ENCODE results near the gene F3.

The F3 gene

GRCh38 chr1:94527447-94528031 lies 14.0 kb downstream of the F3 start:
- DNase-seq (ENCODE audit: low read depth): no peak

- no peak for DNase-seq (ENCODE audit: low read depth)
These were observed 15.2 kb downstream of the F3 start for GRCh38 chr1:94526152-94526980.

DNA sequence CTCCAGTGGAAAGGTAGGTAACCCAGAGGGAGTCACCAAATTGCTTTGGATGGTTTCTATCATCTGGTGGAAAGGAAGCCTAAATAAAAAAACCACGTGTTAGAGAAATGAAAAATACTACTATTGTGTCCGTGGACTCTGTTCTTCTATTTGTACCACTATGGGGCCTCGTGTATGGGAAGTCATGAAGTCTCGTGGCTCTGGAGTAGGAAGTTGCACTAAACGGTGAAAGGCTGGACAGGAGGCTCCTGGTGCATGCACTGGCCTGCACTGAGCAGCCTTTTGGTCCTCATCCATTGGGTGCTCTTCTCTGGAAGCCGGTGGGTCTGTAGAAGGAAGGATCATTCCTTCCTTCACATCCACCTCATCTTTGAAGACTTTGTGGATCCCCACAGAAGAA lies 17.0 kb downstream of the F3 start:
- no peak for DNase-seq (ENCODE audit: low read depth)

DNA sequence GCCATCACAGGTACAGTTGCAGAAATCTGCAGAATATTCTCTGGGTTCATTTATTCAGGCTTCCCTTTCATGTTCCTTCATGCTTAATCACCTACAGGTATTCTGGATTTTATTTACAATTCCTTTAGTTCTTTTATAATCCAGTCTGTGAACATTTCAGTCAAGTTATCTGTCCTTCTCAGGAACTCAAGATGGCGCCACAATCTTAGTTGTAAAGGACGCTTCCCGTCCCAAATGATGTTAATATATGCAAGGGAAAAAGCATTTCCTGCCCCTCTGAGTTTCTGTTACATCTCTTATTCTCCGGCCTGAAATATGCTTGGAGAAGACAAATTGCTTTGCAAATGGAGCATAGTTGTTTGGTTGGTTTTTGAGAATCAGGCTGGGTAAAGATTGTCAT lies 19.3 kb downstream of the F3 start:
- DNase-seq (ENCODE audit: low read depth): no peak

DNA sequence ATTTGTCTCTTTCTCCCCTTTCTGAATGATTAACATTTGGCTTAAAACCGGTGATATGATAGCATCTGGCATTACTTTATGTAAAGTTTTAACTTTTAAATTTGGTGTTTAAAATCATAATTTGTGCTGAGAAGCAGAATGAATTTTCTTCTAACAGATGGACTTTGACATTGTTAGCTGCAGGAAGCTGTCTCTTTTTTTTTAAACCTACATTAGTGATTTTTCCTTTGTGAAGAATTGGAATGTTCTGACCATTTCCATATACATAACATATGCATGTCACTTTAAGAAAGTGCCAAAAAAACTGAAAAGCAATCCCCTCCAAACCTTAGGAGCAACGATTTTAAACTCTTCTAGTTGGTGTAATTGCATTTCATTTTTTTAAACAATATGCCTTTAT lies 22.2 kb downstream of the F3 start:
- no peak for DNase-seq (ENCODE audit: low read depth)

DNA sequence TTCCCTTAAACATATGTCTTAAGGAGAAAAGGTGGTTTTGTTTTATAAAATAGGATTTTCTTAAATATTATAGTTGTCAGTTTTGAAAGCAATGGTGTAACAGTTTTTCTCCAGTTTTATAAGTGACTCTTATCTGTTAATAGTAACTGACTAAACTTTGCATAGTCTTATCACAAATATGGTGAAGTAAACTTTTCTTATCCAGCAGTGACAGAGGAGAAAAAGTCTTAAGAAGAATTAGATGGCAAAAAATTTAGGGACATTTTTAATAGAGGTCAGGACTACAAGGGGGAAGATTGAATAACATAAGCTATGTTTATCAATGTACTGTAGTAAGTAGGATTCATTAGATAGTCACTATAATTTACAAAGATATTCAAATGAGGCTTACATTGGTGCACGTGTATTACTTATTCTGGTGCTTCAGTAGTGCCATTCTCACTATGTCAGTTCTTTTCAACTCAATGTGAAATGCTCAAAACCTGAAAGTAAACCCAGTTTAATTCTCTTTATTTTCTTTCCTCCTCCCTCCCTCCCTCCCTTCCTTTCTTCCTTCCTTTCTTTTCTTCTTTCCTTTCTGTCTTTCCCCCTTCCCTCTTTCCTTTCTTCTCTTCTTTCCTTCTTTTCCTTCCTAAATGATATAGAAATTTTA lies 26.1 kb downstream of the F3 start:
- DNase-seq (ENCODE audit: low read depth): no peak

DNA sequence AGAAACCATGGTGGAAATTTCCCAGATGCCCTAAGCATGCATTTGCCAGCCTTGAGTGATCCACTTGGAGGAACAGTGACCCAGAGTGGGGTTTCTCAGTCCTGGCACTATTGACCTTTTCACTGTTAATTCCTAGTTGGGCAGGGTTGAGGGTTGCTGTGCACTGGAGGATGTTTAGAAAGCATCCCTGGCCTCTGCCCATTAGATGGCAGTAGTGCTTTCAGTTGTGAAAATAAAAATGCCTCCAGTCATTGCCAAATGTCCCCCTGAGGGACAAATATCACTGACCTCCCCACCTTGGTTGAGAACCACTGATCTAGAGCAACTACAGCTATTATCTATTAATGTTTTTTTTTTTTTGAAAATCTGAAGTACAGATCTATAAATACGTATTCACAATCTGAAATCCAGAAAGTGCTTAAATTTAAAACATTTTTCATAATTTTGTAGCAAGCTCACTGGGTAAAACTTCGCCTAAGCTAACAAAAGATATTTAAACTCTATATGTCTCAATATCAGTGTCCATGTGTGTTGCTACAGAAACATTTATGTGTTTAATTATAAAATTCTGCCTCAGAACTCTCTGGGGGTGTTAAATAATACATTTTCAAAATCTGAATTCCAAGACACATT lies 27.3 kb downstream of the F3 start:
- no peak for DNase-seq (ENCODE audit: low read depth)

DNA sequence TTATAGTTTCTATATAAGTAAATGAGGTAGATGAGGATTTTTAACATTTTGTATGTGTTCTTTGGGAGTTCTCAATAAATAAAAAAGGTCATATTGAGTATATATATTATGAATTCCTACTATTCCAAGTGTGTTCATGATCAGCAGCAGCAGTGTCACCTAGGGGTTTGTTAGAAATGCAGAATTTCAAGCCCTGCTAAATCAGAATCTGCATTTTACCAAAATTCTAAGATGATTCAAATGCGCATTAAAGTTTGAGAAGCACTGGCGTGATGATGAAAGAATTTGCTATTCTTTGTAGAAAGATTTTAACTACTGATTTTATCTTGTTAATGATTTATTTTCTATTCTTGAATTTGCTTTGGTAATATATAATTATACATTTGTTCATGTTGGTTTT lies 28.7 kb downstream of the F3 start:
- no peak for DNase-seq (ENCODE audit: low read depth)

- no peak for DNase-seq (ENCODE audit: low read depth)
These were observed 37.0 kb downstream of the F3 start for GRCh38 chr1:94504601-94505000.

DNA sequence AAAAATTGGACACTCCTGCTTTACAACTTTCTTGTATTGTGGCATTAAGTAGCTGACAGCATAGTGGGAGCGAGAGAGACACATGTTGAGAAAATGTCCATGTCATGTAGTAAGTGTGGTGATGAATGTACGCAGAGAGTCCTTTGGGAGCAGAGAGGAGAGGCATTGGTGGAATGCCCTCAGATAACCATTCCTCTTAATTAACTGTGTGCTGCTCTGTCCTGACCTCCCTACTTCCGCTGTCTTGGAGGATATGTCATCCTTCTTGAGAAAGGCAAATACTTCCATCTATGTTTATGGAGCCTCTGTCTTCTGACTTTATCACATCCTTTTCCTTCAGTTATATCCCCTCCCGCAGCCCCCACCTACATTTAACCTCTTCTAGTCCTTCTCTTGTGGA lies 38.4 kb downstream of the F3 start:
- no peak for DNase-seq (ENCODE audit: low read depth)

DNA sequence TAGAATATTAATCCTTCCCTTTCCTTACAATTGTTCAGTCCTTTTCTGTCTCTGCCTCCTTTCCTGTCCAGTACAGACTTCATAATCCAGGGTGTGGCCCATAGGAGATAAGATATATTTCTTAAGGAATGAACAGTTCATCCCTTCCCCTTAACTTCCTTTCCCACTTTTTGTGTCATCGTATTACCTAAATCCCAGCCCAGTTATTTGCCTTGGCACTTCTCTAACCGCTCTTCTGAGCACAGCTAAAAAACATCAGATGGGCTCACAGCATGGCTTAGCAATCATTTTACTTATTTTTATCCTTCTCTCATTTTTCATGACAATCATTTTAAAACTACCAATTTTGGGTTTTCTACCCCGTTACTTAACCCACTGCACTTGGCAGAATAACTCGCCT lies 39.6 kb downstream of the F3 start:
- no peak for DNase-seq (ENCODE audit: low read depth)

DNA sequence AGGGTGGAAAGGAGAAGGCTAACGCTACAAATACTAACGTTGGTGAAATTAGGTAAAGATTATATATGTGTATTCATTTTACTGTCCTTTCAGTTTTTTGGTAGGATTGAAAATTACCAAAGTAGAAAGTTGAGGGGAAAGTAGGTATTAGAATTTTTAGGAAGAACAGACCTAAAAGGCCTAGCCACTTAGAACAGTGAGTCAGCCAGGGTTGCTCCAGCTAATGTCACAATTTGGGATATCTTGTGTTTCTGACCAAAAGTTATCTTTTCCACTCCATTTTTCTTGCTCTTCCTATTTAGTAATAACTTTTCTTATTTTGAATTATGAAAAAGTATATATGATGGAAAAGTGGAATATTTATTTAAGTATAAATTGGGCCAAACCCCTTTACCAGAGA lies 40.1 kb downstream of the F3 start:
- no peak for DNase-seq (ENCODE audit: low read depth)

DNA sequence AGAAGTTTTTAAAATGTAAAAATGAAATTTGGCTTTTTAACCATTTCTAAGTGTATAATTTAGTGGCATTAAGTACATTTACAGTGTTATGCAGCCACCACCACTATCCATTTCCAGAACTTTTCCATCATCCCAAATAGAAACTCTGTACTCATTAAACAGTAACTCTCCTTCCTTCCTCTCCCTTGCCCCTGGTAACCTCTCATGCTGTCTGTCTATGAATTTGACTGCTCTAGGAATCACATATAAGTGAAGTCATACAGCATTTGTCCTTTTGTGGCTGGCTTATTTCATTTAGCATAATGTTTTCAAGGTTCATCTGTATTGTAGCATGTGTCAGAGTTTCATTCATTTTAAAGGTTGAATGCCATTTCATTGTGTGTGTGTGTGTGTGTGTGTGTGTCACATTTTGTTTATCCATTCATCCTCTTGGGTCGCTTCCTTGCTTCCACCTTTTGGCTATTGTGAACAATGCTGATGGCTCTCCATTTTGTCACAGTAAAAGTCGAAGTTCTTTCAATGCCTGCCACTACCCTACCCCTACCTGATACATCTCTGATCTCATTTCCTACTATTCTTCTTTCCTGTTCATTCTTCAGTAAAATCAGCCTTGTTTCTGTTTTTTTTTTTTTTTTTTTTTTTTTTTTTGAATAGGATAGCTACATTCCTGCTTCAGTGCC lies 45.3 kb downstream of the F3 start:
- DNase-seq (ENCODE audit: low read depth): no peak

DNA sequence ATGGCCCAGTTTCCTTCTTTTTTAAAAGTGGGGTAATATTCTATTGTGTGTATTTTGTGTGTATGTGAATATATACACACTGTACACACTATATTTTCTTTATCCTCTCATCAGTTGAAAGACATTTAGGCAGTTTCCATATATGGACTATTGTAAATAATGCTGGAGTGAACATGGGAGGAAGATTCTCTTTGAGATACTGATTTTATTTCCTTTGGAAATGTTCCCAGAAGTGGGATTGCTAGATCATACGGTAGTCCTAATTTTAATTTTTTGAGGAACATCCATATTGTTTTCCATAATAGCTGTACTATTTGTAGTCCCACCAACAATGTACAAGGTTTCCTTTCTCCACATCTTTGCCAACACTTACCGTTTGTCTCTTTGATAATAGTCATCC lies 51.0 kb downstream of the F3 start:
- DNase-seq (ENCODE audit: low read depth): no peak

DNA sequence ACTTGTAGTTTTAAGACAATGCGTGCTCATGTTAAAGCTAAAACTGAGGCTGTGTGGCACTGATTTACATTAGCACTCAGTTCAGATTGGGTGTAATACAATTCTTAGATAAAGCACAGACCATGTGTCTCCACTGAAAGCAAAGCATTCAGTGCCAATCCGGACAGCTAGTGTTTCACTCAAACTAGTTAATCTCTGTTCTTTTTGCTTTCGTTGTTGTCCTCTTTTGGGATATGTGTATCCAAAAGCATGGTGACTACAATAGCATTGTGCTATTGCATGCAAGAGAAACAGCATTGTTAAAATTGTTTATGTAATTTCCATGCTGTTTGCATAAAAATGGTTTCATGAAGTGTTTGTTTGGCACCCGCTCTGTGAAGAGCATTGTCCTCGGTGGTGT lies 54.6 kb downstream of the F3 start:
- DNase-seq (ENCODE audit: low read depth): no peak

DNA sequence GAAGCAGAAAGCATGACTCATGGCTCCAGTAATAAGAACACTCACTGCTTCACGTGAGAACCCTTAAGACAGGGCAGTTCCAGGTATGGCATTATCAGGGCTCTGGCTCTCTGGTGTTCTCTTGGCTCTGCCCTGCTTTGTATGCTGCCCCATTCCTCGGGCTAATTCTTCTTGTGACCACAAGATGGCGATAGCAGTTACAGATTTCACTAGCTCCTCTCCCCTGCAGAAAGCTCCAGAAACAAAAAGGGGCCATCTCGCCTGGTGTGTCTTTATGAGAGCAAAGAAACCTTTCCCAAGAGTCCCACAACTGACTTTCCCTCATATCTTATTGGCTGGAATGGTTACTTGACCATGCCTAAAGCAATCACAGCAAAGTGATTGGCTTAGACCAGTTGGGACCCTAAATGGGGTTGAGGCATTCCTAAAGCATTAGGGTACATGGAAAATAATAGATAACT lies 60.1 kb downstream of the F3 start:
- DNase-seq (ENCODE audit: low read depth): peak; percentile 0

DNA sequence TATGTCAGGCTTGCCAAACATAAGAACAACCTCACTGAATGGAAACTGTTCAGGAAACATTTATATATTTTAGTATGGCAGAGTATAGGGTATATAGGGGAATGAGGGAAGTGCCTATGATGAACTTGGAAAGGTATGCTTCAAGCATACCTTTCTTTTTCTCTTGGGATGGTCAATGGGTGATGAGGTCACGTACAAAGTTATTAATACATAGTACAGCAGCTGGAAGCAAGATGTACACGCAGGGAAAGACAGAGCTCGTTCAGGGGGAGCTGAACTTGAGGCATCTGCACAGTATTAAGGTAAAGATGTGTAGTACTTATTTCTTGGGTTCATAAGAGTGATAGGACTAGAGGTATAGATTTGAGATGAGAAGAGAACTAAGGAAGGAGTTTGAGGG lies 61.9 kb downstream of the F3 start:
- DNase-seq (ENCODE audit: low read depth): no peak
